ENCODE results near the gene TOMM40. TPM values are rescaled to one million over a fixed set of nuclear protein-coding genes. Genes with fewer than 3 reads are reported as not detected.
A peak's percentile ranks its signal among the peaks of the same experiment; 100 is the strongest.

Gene TOMM40
- total and polyA plus RNA-seq, 2 of the 13 experiments (the other 11 are each of a cell fraction or from before 2014, with no cell fraction given): 72.0 to 110 TPM

GRCh38 chr19:44925114-44925891 lies 34.2 kb downstream of the TOMM40 start (continued):
- TF ChIP-seq ELF3 (CRISPR knock-in tag; IDR thresholded peaks at IDR 0.05) (peak; percentile 95), ZKSCAN8 (CRISPR knock-in tag; IDR thresholded peaks at IDR 0.05; ENCODE audit: borderline replicate concordance) (peak; percentile 89; the same call in 1 of the 2 replicates), ARNT (IDR thresholded peaks at IDR 0.05) (no peak), ZNF264 (CRISPR knock-in tag; IDR thresholded peaks at IDR 0.05) (peak; percentile 87), KDM4B (CRISPR knock-in tag; IDR thresholded peaks at IDR 0.05) (peak; percentile 99), ZNF83 (CRISPR knock-in tag; IDR thresholded peaks at IDR 0.05; ENCODE audit: borderline replicate concordance) (no peak), PHB2 (IDR thresholded peaks at IDR 0.05; ENCODE audit: partially characterized antibody) (no peak), NFIB (CRISPR knock-in tag; IDR thresholded peaks at IDR 0.05; ENCODE audit: borderline replicate concordance) (no peak), ZNF496 (CRISPR knock-in tag; IDR thresholded peaks at IDR 0.05; ENCODE audit: insufficient replicate concordance) (no peak), ZNF251 (CRISPR knock-in tag; IDR thresholded peaks at IDR 0.05) (no peak), ZNF431 (CRISPR knock-in tag; IDR thresholded peaks at IDR 0.05; ENCODE audit: borderline replicate concordance, low read depth) (peak; percentile 92), TMF1 (CRISPR knock-in tag; IDR thresholded peaks at IDR 0.05; ENCODE audit: low read depth) (peak; percentile 57; the same call in 1 of the 2 replicates), SALL1 (CRISPR knock-in tag; IDR thresholded peaks at IDR 0.05) (peak; percentile 99), ZNF850 (CRISPR knock-in tag; conservative IDR thresholded peaks at IDR 0.05) (no peak), NR2F2 (IDR thresholded peaks at IDR 0.05; ENCODE audit: borderline replicate concordance, low read depth) (peak; percentile 91; the same call in 1 of the 2 replicates), STAG1 (CRISPR knock-in tag; IDR thresholded peaks at IDR 0.05) (peak; percentile 48), RARA (CRISPR knock-in tag; IDR thresholded peaks at IDR 0.05) (peak; percentile 100)
- TF ChIP-seq, protein P1, sequence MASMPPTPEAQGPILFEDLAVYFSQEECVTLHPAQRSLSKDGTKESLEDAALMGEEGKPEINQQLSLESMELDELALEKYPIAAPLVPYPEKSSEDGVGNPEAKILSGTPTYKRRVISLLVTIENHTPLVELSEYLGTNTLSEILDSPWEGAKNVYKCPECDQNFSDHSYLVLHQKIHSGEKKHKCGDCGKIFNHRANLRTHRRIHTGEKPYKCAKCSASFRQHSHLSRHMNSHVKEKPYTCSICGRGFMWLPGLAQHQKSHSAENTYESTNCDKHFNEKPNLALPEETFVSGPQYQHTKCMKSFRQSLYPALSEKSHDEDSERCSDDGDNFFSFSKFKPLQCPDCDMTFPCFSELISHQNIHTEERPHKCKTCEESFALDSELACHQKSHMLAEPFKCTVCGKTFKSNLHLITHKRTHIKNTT (CRISPR knock-in tag; IDR thresholded peaks at IDR 0.05): no peak
- TF ChIP-seq, protein P2, sequence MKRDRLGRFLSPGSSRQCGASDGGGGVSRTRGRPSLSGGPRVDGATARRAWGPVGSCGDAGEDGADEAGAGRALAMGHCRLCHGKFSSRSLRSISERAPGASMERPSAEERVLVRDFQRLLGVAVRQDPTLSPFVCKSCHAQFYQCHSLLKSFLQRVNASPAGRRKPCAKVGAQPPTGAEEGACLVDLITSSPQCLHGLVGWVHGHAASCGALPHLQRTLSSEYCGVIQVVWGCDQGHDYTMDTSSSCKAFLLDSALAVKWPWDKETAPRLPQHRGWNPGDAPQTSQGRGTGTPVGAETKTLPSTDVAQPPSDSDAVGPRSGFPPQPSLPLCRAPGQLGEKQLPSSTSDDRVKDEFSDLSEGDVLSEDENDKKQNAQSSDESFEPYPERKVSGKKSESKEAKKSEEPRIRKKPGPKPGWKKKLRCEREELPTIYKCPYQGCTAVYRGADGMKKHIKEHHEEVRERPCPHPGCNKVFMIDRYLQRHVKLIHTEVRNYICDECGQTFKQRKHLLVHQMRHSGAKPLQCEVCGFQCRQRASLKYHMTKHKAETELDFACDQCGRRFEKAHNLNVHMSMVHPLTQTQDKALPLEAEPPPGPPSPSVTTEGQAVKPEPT (CRISPR knock-in tag; IDR thresholded peaks at IDR 0.05; ENCODE audit: low read depth): no peak
- TF ChIP-seq, protein P3, sequence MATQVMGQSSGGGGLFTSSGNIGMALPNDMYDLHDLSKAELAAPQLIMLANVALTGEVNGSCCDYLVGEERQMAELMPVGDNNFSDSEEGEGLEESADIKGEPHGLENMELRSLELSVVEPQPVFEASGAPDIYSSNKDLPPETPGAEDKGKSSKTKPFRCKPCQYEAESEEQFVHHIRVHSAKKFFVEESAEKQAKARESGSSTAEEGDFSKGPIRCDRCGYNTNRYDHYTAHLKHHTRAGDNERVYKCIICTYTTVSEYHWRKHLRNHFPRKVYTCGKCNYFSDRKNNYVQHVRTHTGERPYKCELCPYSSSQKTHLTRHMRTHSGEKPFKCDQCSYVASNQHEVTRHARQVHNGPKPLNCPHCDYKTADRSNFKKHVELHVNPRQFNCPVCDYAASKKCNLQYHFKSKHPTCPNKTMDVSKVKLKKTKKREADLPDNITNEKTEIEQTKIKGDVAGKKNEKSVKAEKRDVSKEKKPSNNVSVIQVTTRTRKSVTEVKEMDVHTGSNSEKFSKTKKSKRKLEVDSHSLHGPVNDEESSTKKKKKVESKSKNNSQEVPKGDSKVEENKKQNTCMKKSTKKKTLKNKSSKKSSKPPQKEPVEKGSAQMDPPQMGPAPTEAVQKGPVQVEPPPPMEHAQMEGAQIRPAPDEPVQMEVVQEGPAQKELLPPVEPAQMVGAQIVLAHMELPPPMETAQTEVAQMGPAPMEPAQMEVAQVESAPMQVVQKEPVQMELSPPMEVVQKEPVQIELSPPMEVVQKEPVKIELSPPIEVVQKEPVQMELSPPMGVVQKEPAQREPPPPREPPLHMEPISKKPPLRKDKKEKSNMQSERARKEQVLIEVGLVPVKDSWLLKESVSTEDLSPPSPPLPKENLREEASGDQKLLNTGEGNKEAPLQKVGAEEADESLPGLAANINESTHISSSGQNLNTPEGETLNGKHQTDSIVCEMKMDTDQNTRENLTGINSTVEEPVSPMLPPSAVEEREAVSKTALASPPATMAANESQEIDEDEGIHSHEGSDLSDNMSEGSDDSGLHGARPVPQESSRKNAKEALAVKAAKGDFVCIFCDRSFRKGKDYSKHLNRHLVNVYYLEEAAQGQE (IDR thresholded peaks at IDR 0.05; ENCODE audit: borderline replicate concordance in 1 of 2, low read depth in 1 of 2, low read length in 2 of 2): peak in 1 of 2 experiments; percentile 74; a peak in 1 of 4 replicates
- TF ChIP-seq, protein P4, sequence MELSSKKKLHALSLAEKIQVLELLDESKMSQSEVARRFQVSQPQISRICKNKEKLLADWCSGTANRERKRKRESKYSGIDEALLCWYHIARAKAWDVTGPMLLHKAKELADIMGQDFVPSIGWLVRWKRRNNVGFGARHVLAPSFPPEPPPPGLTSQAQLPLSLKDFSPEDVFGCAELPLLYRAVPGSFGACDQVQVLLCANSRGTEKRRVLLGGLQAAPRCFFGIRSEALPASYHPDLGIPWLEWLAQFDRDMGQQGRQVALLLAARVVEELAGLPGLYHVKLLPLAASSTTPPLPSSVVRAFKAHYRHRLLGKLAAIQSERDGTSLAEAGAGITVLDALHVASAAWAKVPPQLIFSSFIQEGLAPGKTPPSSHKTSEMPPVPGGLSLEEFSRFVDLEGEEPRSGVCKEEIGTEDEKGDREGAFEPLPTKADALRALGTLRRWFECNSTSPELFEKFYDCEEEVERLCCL (CRISPR knock-in tag; IDR thresholded peaks at IDR 0.05; ENCODE audit: borderline replicate concordance): no peak
- TF ChIP-seq, protein P5, sequence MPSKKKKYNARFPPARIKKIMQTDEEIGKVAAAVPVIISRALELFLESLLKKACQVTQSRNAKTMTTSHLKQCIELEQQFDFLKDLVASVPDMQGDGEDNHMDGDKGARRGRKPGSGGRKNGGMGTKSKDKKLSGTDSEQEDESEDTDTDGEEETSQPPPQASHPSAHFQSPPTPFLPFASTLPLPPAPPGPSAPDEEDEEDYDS (CRISPR knock-in tag; IDR thresholded peaks at IDR 0.05): peak; percentile 77

All from HepG2 (cell line).